SK-N-MC (cell line): ENCODE data around the gene PODXL2.

Experiments
- EZH2 ChIP-seq: fragments of 200-600 bp; sonication (generic); IDR thresholded peaks from one replicate; pipeline ENCODE4 v1.6.1; 2017; ENCODE audit warnings: antibody characterized with exemption
- POLR2AphosphoS5 ChIP-seq: IDR thresholded peaks from 2 replicates; pipeline ENCODE4 v1.6.1; 2012; ENCODE audit warnings: mild to moderate bottlenecking, low read depth, low read length, borderline replicate concordance

GRCh38 chr3:127680798-127681221 lies 51.8 kb downstream of the PODXL2 start:
- no peak for TF ChIP-seq EZH2
- no peak for TF ChIP-seq POLR2AphosphoS5
